D721Med (cell line): ENCODE data around the gene PAFAH2.

Experiments used
- DNase-seq: peaks from one replicate; pipeline ENCODE4 v3.0.0; 2011; ENCODE audit warnings: low spot score; ENCODE audit not compliant: insufficient read length
- FAIRE-seq: peaks from 2 replicates; lab custom pipeline; 2011; peaks lifted over from hg19 to GRCh38; lab: Jason Lieb, UNC
- CTCF ChIP-seq: IDR thresholded peaks from 2 replicates; pipeline ENCODE4 v1.5.1; 2012; ENCODE audit warnings: mild to moderate bottlenecking, control low read depth; ENCODE audit not compliant: insufficient read depth; ENCODE audit errors: missing control alignments

PAFAH2 gene

GRCh38 chr1:25924454-25924853, 73.4 kb downstream of the PAFAH2 start:
- TF ChIP-seq CTCF: no peak
- no peak for FAIRE-seq
- DNase-seq: no peak

- DNase-seq (no peak), FAIRE-seq (no peak)
- no peak for TF ChIP-seq CTCF
Observed at GRCh38 chr1:25922971-25923552, 74.8 kb downstream of the PAFAH2 start.

- TF ChIP-seq CTCF: no peak
- FAIRE-seq (no peak), DNase-seq (no peak)
Observed at GRCh38 chr1:25922056-25922970, 75.5 kb downstream of the PAFAH2 start.

DNA sequence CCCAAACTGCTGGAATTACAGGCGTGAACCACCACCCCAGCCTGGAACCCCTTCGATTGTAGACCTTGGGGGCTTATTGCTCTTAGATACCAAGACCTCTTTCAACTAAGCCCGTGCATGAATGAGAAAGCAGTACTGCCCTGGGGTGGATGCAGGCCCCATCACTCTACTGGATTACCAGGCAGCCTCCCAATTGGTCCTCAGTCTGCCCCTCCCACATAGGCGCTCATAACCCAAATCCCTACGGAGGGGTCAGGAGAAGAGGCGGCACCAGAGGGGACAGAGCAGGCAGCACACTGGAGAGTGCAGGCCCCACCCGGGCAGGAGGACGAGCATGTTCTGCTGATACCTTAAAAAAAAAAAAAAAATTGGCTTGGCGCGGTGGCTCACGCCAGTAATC, 79.2 kb downstream of the PAFAH2 start:
- no peak for TF ChIP-seq CTCF
- DNase-seq: no peak
- FAIRE-seq: no peak

- no peak for TF ChIP-seq CTCF
- DNase-seq: no peak
- no peak for FAIRE-seq
Observed at GRCh38 chr1:25917996-25918395, 79.9 kb downstream of the PAFAH2 start.

DNA sequence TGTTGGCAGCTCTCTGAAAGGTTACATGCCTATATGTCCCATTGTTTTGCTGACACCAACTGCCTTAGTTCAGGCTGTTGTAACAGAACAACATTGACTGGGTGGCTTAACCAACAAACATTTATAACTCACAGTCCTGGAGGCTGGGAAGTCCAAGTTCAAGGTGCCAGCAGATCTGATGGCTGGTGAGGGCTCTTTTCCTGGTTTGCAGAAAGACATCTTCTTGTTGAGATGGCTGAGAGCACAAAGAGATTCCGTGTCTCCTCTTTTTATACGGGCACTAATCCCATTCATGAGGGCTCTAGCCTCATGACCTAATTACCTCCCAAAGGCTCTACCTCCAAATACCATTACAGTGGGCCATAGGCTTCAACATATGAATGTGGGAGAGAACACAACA, 81.4 kb downstream of the PAFAH2 start:
- no peak for TF ChIP-seq CTCF
- DNase-seq (no peak), FAIRE-seq (no peak)
